Renal pelvis (tissue), 4 donors: Measurements from ENCODE around the gene SEMA6B. TPM values are rescaled to one million over a fixed set of nuclear protein-coding genes. Genes with fewer than 3 reads are reported as not detected.

Experiments
- DNase-seq: peaks from one replicate; pipeline ENCODE4 v3.0.0-alpha.2; 2013
- polyA plus RNA-seq, 3 donors: library from polyadenylated mRNA; unstranded; fragments of 120-200 nt; gene quantifications; one replicate each; pipeline ENCODE4 v1.2.1, GENCODE V29; 2013; ENCODE audit not compliant: insufficient read length in 3 of 3

The SEMA6B gene
- polyA plus RNA-seq, 3 donors: 2.5 to 3.9 (median 3.1) TPM

GRCh38 chr19:4493104-4493928 is 66.2 kb downstream of the SEMA6B start:
- DNase-seq: no peak

Other genes with a start within 250 kb of the SEMA6B start
- 10 to 100 TPM; 24.4 to 33.7 (median 31.4) TPM for gene STAP2, start 220.9 kb downstream of the SEMA6B start, polyA plus RNA-seq
- gene MPND, start 216.1 kb downstream of the SEMA6B start, polyA plus RNA-seq: 10 to 100 TPM; 29.3 to 33.8 (median 31.8) TPM
- 10 to 100 TPM; 63.5 to 82.4 (median 78.2) TPM for gene SH3GL1, start 159.1 kb downstream of the SEMA6B start, polyA plus RNA-seq
- gene CHAF1A, start 157.0 kb downstream of the SEMA6B start, polyA plus RNA-seq: 10 to 100 TPM; 23.6 to 26.1 (median 24.3) TPM
- gene UBXN6, start 101.9 kb downstream of the SEMA6B start, polyA plus RNA-seq: 100 to 1,000 TPM; 108 to 137 (median 111) TPM
- 100 to 1,000 TPM in 1 of 3 donors, 10 to 100 TPM in 2; 89.2 to 106 (median 90.7) TPM for gene HDGFL2, start 87.4 kb downstream of the SEMA6B start, polyA plus RNA-seq
- 1 to 10 TPM; 1.1 to 1.5 (median 1.4) TPM for gene PLIN4, start 41.2 kb downstream of the SEMA6B start, polyA plus RNA-seq
- gene PLIN5, start 24.5 kb downstream of the SEMA6B start, polyA plus RNA-seq: 1 to 10 TPM; 3.3 to 8.0 (median 7.7) TPM
- 1 to 10 TPM in 1 of 3 donors, under 1 TPM in 2; 0.69 to 1.1 (median 0.83) TPM for gene LRG1, start 19.6 kb downstream of the SEMA6B start, polyA plus RNA-seq
- 10 to 100 TPM; 13.3 to 15.1 (median 13.5) TPM for gene TNFAIP8L1, start 79.8 kb upstream of the SEMA6B start, polyA plus RNA-seq
- 10 to 100 TPM; 76.1 to 93.4 (median 83.7) TPM for gene MYDGF, start 110.7 kb upstream of the SEMA6B start, polyA plus RNA-seq
- gene DPP9, start 164.2 kb upstream of the SEMA6B start, polyA plus RNA-seq: 10 to 100 TPM; 18.2 to 28.0 (median 24.3) TPM
- gene FEM1A, start 232.1 kb upstream of the SEMA6B start, polyA plus RNA-seq: 1 to 10 TPM; 2.3 to 2.7 (median 2.5) TPM